ENCODE data around the gene ENAH.
"Not testable (repeated sequence)": the region's sequence is repeated elsewhere in the genome, so short reads cannot be mapped to it uniquely, and the experiment has no call there.

ENAH gene

DNA sequence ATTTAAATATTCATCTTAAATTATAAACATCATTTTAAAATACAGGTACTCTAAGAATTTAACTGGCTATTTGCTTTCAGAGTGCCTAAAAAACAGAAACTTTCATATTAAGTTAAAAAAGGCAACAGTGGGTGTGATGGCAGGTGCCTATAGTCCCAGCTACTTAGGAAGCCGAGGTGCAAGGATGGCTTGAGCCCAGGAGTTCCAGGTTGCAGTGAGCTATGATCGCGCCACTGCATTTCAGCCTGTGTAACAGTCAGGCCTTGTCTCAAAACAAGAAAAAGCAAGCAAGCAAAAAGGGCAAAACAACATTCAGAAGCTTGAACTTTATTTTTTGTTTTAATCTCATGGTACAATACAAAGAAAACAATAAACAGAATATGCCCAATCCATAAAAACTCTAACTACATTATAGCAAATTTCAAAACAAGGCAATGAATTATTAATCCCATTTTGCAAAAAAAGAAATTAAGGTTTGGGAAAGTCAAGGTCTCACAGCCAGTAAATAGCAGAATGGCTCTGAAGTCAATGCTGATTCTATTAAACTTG, 15.2 kb downstream of the ENAH start:
- no peak for DNase-seq (ENCODE audit: low read depth)
- TF ChIP-seq, protein P1, sequence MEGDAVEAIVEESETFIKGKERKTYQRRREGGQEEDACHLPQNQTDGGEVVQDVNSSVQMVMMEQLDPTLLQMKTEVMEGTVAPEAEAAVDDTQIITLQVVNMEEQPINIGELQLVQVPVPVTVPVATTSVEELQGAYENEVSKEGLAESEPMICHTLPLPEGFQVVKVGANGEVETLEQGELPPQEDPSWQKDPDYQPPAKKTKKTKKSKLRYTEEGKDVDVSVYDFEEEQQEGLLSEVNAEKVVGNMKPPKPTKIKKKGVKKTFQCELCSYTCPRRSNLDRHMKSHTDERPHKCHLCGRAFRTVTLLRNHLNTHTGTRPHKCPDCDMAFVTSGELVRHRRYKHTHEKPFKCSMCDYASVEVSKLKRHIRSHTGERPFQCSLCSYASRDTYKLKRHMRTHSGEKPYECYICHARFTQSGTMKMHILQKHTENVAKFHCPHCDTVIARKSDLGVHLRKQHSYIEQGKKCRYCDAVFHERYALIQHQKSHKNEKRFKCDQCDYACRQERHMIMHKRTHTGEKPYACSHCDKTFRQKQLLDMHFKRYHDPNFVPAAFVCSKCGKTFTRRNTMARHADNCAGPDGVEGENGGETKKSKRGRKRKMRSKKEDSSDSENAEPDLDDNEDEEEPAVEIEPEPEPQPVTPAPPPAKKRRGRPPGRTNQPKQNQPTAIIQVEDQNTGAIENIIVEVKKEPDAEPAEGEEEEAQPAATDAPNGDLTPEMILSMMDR (conservative IDR thresholded peaks at IDR 0.05; ENCODE audit: control insufficient read depth, insufficient read depth, low read depth, low read length): no peak
- H3K4me3 ChIP-seq (ENCODE audit: control insufficient read depth, low read depth, low read length): no peak overlapping the region

DNA sequence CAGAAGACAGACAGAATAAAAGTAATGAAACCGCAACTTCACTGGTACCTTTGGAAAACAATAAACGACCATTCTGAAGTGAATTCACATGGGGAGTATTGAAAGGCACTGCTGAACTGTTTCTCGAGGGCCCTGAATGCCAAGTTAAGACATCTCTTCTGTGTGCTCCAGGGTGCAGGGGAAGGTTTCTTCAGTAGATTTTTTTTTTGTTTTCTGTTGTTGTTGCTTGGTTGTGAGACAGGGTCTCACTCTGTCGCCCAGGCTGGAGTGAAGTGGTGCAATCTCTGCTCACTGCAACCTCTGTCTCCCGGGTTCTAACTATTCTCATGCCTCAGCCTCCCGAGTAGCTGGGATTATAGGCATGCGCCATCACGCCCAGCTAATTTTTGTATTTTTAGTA, 15.9 kb downstream of the ENAH start:
- not testable (repeated sequence) for DNase-seq (ENCODE audit: low read depth); H3K4me3 ChIP-seq (ENCODE audit: control insufficient read depth, low read depth, low read length)

DNA sequence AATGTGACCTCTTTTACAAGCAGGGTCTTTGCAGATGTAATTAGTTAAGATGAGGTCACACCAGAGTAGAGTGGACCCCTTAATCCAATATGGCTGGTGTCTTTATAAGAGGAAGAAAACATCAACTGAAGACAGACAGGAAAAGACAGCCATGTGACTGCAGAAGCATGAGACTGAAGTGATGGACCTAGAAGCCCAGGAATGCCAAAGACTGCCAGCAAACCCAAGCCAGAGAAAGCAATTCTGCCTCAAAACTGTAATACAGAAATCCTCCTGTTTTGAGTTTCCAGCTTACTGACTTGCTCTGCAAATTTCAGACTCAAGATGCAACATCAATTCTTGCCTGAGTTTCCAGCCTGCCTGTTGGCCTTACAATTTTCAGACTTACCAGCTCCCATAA, 17.3 kb downstream of the ENAH start:
- no peak for DNase-seq (ENCODE audit: low read depth)
- TF ChIP-seq, protein P1 (conservative IDR thresholded peaks at IDR 0.05; ENCODE audit: control insufficient read depth, insufficient read depth, low read depth, low read length): no peak
- H3K4me3 ChIP-seq (ENCODE audit: control insufficient read depth, low read depth, low read length): no peak overlapping the region

DNA sequence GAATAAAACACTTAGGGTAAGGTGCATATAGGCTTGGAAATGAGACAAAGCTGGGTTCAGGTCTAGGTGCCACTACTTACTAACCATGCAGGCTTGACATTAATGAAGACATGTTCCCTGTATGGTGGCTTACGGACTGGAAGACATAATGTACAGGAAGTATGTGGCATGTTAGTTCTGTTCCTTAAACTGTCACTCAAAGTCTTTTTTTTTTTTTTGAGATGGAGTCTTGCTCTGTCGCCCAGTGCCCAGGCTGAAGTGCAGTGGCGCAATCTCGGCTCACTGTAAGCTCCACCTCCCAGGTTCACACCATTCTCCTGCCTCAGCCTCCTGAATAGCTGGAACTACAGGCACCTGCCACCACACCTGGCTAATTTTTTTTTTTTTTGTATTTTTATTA, 20.1 kb downstream of the ENAH start:
- DNase-seq (ENCODE audit: low read depth); H3K4me3 ChIP-seq (ENCODE audit: control insufficient read depth, low read depth, low read length): not testable (repeated sequence)

DNA sequence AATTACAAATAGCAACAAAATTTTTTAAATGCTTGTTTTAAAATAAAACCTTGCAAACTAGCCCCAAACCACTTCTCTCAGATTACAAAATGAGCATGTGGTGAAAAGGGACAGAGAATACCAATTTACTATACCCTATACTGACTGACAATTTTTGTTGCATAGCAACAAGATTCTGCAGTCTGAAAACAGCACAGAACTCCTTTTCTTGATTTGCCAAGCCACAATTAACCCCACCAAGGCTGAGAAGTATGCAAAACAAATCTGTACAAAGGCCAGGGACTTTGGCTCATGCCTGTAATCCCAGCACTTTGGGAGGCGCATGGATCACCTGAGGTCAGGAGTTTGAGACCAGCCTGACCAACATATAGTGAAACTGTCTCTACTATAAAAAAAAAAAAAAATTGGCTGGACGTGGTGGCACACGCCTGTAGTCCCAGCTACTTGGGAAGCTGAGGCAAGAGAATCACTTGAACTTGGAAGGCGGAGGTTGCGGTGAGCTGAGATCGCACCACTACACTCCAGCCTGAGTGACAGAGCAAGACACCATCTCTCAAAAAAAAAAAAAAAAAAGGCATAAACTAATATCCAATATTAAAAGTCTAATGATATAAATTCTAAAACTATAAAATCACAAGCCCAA, 21.8 kb downstream of the ENAH start:
- TF ChIP-seq, protein P1 (conservative IDR thresholded peaks at IDR 0.05; ENCODE audit: control insufficient read depth, insufficient read depth, low read depth, low read length): no peak
- H3K4me3 ChIP-seq (ENCODE audit: control insufficient read depth, low read depth, low read length): no peak overlapping the region
- no peak for DNase-seq (ENCODE audit: low read depth)

DNA sequence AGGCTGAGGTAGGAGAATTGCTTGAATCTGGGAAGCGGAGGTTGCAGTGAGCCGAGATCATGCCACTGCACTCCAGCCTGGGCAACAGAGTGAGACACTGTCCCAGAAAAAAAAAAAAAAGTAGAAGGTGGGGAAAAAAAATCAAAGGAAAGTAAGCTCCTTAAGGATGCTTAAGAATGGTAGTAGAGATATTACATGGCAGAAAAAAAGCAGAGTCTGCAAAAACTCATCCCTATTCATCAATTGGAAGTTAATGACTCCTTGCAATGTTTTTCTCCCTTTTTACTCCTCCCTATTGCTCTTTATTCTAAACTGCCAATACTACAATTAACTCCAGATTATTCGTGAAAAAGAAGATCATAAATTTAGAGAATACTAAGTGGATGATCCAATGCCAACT, 23.4 kb downstream of the ENAH start:
- DNase-seq (ENCODE audit: low read depth): no peak
- H3K4me3 ChIP-seq (ENCODE audit: control insufficient read depth, low read depth, low read length): no peak overlapping the region
- TF ChIP-seq, protein P1 (conservative IDR thresholded peaks at IDR 0.05; ENCODE audit: control insufficient read depth, insufficient read depth, low read depth, low read length): no peak

DNA sequence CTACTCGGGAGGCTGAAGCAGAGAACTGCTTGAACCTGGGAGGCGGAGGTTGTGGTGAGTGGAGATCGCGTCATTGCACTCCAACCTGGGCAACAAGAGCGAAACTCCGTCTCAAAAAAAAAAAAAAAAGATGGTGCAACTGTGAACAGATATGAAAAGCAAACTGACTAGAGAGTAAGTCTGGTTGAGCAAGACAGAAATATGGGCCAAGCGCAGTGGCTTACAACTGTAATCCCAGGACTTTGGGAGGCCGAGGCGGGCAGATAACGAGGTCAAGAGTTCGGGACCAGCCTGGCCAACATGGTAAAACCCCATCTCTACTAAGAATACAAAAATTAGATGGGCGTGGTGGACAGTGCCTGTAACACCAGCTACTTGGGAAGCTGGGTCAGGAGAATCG, 24.1 kb downstream of the ENAH start:
- not testable (repeated sequence) for DNase-seq (ENCODE audit: low read depth)

DNA sequence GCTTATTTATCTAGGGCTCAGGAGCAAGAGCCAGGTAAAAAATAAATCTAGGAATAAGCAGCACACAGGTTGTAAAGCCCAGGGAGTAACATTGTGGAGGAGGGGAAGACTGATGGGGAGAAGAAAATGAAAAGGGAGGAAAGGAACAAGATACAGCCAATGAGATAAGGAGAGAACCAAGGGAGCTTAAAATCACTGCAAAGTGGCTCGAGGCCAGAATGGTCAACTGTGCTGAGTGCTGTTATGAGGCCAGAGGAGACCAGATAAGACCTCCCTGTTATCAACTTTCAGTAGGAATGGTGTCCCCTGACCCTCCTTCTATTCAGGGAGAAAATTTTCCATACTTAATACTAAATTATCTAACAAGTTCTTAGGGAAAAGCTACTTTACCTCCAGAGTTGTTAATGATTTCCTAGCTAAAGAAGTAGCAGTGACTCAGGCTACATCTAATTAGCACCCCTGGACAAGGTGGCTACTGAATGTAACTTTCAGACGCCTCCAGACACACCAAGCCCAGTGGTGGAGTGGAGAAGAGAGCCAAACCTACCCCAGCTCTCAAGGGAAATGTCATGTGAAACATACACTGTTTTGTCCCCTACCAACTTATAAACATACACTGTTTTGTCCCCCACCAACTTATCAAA, 25.5 kb downstream of the ENAH start:
- TF ChIP-seq, protein P1 (conservative IDR thresholded peaks at IDR 0.05; ENCODE audit: control insufficient read depth, insufficient read depth, low read depth, low read length): no peak
- DNase-seq (ENCODE audit: low read depth): no peak
- no peak overlapping the region for H3K4me3 ChIP-seq (ENCODE audit: control insufficient read depth, low read depth, low read length)

More for the DNA sequence above, 24.1 kb downstream of the ENAH start:
- H3K4me3 ChIP-seq (ENCODE audit: control insufficient read depth, low read depth, low read length): not testable (repeated sequence)
